ENCODE data around the gene NCKAP5. TPM values are rescaled to one million over a fixed set of nuclear protein-coding genes. Genes with fewer than 3 reads are reported as not detected.

Gene NCKAP5
- total and polyA plus RNA-seq, 4 donors, result 0.57 to 2.8 (median 2.4) TPM

- TF ChIP-seq FOXA2 (IDR thresholded peaks at IDR 0.05) (no peak), REST (IDR thresholded peaks at IDR 0.05) (no peak), HNF4G (IDR thresholded peaks at IDR 0.05) (no peak), YY1 (IDR thresholded peaks at IDR 0.05) (no peak), CTCF (IDR thresholded peaks at IDR 0.05; ENCODE audit: low read depth, low read length, missing input control) (no peak), HNF4A (conservative IDR thresholded peaks at IDR 0.05) (no peak), RAD21 (IDR thresholded peaks at IDR 0.05) (no peak), TAF1 (conservative IDR thresholded peaks at IDR 0.05) (no peak), NR2F2 (IDR thresholded peaks at IDR 0.05) (no peak), ATF3 (IDR thresholded peaks at IDR 0.05) (no peak), SP1 (IDR thresholded peaks at IDR 0.05) (no peak), RXRA (IDR thresholded peaks at IDR 0.05) (no peak), FOXA1 (IDR thresholded peaks at IDR 0.05) (no peak), EGR1 (IDR thresholded peaks at IDR 0.05; ENCODE audit: low read depth in 2 of 2) (no peak), ZBTB33 (IDR thresholded peaks at IDR 0.05) (no peak)
- DNase-seq (ENCODE audit: low spot score), result no peak
- H3K27me3 ChIP-seq (ENCODE audit: control insufficient read depth in 4 of 4, insufficient read depth in 4 of 4, low read length in 3 of 4), result no peaks in the 10 kb centered on the region
These were observed 401.0 kb downstream of the NCKAP5 start for GRCh38 chr2:133167223-133167622.

GRCh38 chr2:133166031-133166430 is 402.2 kb downstream of the NCKAP5 start:
- WGBS, result 90% methylated on average over 2 of the region's 2 CpGs
- Histone ChIP-seq H3K4me3 (ENCODE audit: low read depth in 1 of 3, low read length in 3 of 3) (no peak overlapping the region), H3K9ac (ENCODE audit: low read depth in 1 of 2, low read length in 2 of 2) (no peak overlapping the region), H3K4me1 (ENCODE audit: control insufficient read depth in 4 of 4, insufficient read depth in 4 of 4, low read length in 3 of 4) (no peaks in the 10 kb centered on the region), H3K36me3 (ENCODE audit: control insufficient read depth in 4 of 4, insufficient read depth in 3 of 4, low read depth in 1 of 4, low read length in 3 of 4) (no peaks in the 10 kb centered on the region), H3K27ac (ENCODE audit: low read depth in 1 of 2, low read length in 2 of 2) (no peak overlapping the region), H3K9me3 (ENCODE audit: control insufficient read depth in 4 of 4, low read length in 3 of 4) (no peaks in the 10 kb centered on the region), H3K27me3 (ENCODE audit: control insufficient read depth in 4 of 4, insufficient read depth in 4 of 4, low read length in 3 of 4) (no peaks in the 10 kb centered on the region)
- DNase-seq (ENCODE audit: low spot score), result no peak
- TF ChIP-seq CTCF (IDR thresholded peaks at IDR 0.05; ENCODE audit: low read depth, low read length, missing input control) (no peak), JUND (IDR thresholded peaks at IDR 0.05) (no peak), ZBTB33 (IDR thresholded peaks at IDR 0.05) (no peak), YY1 (IDR thresholded peaks at IDR 0.05) (no peak), RAD21 (IDR thresholded peaks at IDR 0.05) (no peak), NR2F2 (IDR thresholded peaks at IDR 0.05) (no peak), ATF3 (IDR thresholded peaks at IDR 0.05) (no peak), FOXA1 (IDR thresholded peaks at IDR 0.05) (no peak), TAF1 (conservative IDR thresholded peaks at IDR 0.05) (no peak), RXRA (IDR thresholded peaks at IDR 0.05) (no peak), HNF4A (conservative IDR thresholded peaks at IDR 0.05) (no peak), EGR1 (IDR thresholded peaks at IDR 0.05; ENCODE audit: low read depth in 2 of 2) (no peak)

More at GRCh38 chr2:133167223-133167622, 401.0 kb downstream of the NCKAP5 start:
- H3K4me1 ChIP-seq (ENCODE audit: control insufficient read depth in 4 of 4, insufficient read depth in 4 of 4, low read length in 3 of 4), result no peaks in the 10 kb centered on the region
- no peaks in the 10 kb centered on the region for H3K9me3 ChIP-seq (ENCODE audit: control insufficient read depth in 4 of 4, low read length in 3 of 4)
- H3K9ac ChIP-seq (ENCODE audit: low read depth in 1 of 2, low read length in 2 of 2), result no peak overlapping the region
- H3K36me3 ChIP-seq (ENCODE audit: control insufficient read depth in 4 of 4, insufficient read depth in 3 of 4, low read depth in 1 of 4, low read length in 3 of 4), result no peaks in the 10 kb centered on the region
- no peak overlapping the region for H3K4me3 ChIP-seq (ENCODE audit: low read depth in 1 of 3, low read length in 3 of 3)
- no peak overlapping the region for H3K27ac ChIP-seq (ENCODE audit: low read depth in 1 of 2, low read length in 2 of 2)
- WGBS, result 92% methylated on average over 3 of the region's 3 CpGs
